HepG2 (cell line): ENCODE measurements around the gene TMEM9B. TPM values are rescaled to one million over a fixed set of nuclear protein-coding genes. Genes with fewer than 3 reads are reported as not detected.

Experiments used
- ATAC-seq: fragments of 200-7000 bp; cut with Tn5 transposase; 3 replicates; pipeline ENCODE4 v1.9.1; 2020; ENCODE audit warnings: mild to moderate bottlenecking, moderate library complexity
- BruUV-seq: library from RNA; stranded (reverse); fragments of 400-500 nt; replicated peaks from 2 replicates; lab custom pipeline; 2021; lab: Mats Ljungman, UMichigan
- CTCF ChIA-PET: fragments of 300-600 bp; formaldehyde crosslinking; extraction: SDS; loops from one replicate; lab custom pipeline; 2021; ENCODE audit warnings: low total read pairs, inconsistent platforms, low intra/inter-chr PET ratio; lab: Yijun Ruan, JAX
- POLR2A ChIA-PET: fragments of 350-600 bp; sonication (Branson Sonifier 250); formaldehyde crosslinking; loops from one replicate; lab custom pipeline; 2020; ENCODE audit warnings: antibody characterized with exemption, inconsistent platforms; lab: Yijun Ruan, JAX
- DNase-seq: peaks from one replicate; pipeline ENCODE4 v3.0.0-alpha.2; 2015; ENCODE audit warnings: low spot score
- FAIRE-seq: peaks from 3 replicates; lab custom pipeline; 2011; peaks lifted over from hg19 to GRCh38; lab: Jason Lieb, UNC
- H2AFZ ChIP-seq: one replicate; pipeline ENCODE4 v1.6.1; 2011; ENCODE audit warnings: low read length, inconsistent platforms
- H3K27ac ChIP-seq: fragments of 300-600 bp; 3 replicates; pipeline ENCODE4 v1.8.0; 2011; ENCODE audit warnings: mixed run types, mild to moderate bottlenecking, mixed read lengths, low read length, inconsistent platforms; ENCODE audit not compliant: insufficient read depth; ENCODE audit errors: extremely low read length
- H3K27me3 ChIP-seq, 2 experiments: fragments of 200-600 bp in 1 of 2; 2 replicates in 1 of 2; 3 replicates in 1 of 2; pipeline versions ENCODE4 v1.6.0 to v1.8.0; 2011; ENCODE audit warnings: low read length in 2 of 2, mild to moderate bottlenecking in 2 of 2, moderate library complexity in 2 of 2, inconsistent platforms in 1 of 2; ENCODE audit not compliant: insufficient read depth in 2 of 2, control insufficient read depth in 1 of 2
- H3K36me3 ChIP-seq, 2 experiments: fragments of 200-600 bp in 1 of 2; replicated peaks in 1 of 2; 2 replicates in 1 of 2; 3 replicates in 1 of 2; pipeline versions ENCODE4 v1.5.1 to v1.8.0; 2011; ENCODE audit warnings: low read length in 2 of 2, inconsistent platforms in 1 of 2; ENCODE audit not compliant: insufficient read depth in 2 of 2, control insufficient read depth in 1 of 2
- H3K4me1 ChIP-seq: 2 replicates; pipeline ENCODE4 v1.5.1; 2012; ENCODE audit warnings: low read length, inconsistent platforms; ENCODE audit not compliant: insufficient read depth
- H3K4me2 ChIP-seq: 2 replicates; pipeline ENCODE4 v1.6.0; 2011; ENCODE audit warnings: low read depth, low read length, inconsistent platforms
- H3K4me3 ChIP-seq, 3 experiments: fragments of 200-600 bp in 1 of 3; sonication (generic), shearing (Covaris generic) in 1 of 3; replicated peaks in 1 of 3; 2 replicates each; pipeline ENCODE4 v1.5.1; 2011 to 2016; ENCODE audit warnings: low read length in 3 of 3, inconsistent platforms in 2 of 3, low read depth in 2 of 3, mild to moderate bottlenecking in 2 of 3, control low read depth in 1 of 3, mixed read lengths in 1 of 3; ENCODE audit not compliant: insufficient read depth in 1 of 3
- H3K79me2 ChIP-seq: one replicate; pipeline ENCODE4 v1.6.1; 2011; ENCODE audit warnings: low read length, inconsistent platforms; ENCODE audit not compliant: insufficient read depth
- H3K9ac ChIP-seq: 2 replicates; pipeline ENCODE4 v1.6.0; 2011; ENCODE audit warnings: mild to moderate bottlenecking, low read depth, low read length, inconsistent platforms; ENCODE audit not compliant: insufficient read depth
- H3K9me3 ChIP-seq: 2 replicates; pipeline ENCODE4 v1.5.1; 2012; ENCODE audit warnings: mild to moderate bottlenecking, low read length
- H4K20me1 ChIP-seq: 2 replicates; pipeline ENCODE4 v1.6.0; 2011; ENCODE audit warnings: inconsistent platforms, mild to moderate bottlenecking, low read length, moderate library complexity; ENCODE audit not compliant: insufficient read depth
- FIP1L1 ChIP-seq: fragments of 200-400 bp; formaldehyde crosslinking; IDR thresholded peaks from 2 replicates; pipeline ENCODE4 v1.6.1; 2018; ENCODE audit warnings: low read depth, mild to moderate bottlenecking, low read length, moderate library complexity, borderline replicate concordance; ENCODE audit not compliant: insufficient read depth
- KDM3A ChIP-seq: IDR thresholded peaks from 2 replicates; pipeline ENCODE4 v1.6.1; 2018; ENCODE audit warnings: low read depth, missing compliant biosample characterization
- MTA1 ChIP-seq: sonication (generic); formaldehyde crosslinking; IDR thresholded peaks from 2 replicates; pipeline ENCODE4 v1.4.0; 2020; ENCODE audit warnings: missing genetic modification reagents, mild to moderate bottlenecking, borderline replicate concordance
- RFX5 ChIP-seq: IDR thresholded peaks from 2 replicates; pipeline ENCODE4 v1.6.1; 2011; ENCODE audit warnings: low read depth, low read length, improper control_type of control experiment
- SP140L ChIP-seq: sonication (generic); formaldehyde crosslinking; IDR thresholded peaks from 2 replicates; pipeline ENCODE4 v1.4.0; 2020; ENCODE audit warnings: missing genetic modification reagents, borderline replicate concordance
- SYNCRIP ChIP-seq: fragments of 200-400 bp; formaldehyde crosslinking; IDR thresholded peaks from 2 replicates; pipeline ENCODE4 v1.6.1; 2018; ENCODE audit warnings: mild to moderate bottlenecking, low read depth, low read length; ENCODE audit not compliant: insufficient read depth
- TBX3 ChIP-seq: fragments of 450-650 bp; IDR thresholded peaks from 2 replicates; pipeline ENCODE4 v1.6.1; 2017; ENCODE audit warnings: antibody characterized with exemption, mild to moderate bottlenecking, inconsistent platforms, borderline replicate concordance
- YY1 ChIP-seq: IDR thresholded peaks from 2 replicates; pipeline ENCODE4 v1.6.1; 2011; ENCODE audit warnings: low read length, low read depth, moderate library complexity, mild to moderate bottlenecking; ENCODE audit not compliant: insufficient read depth, insufficient replicate concordance
- ZNF230 ChIP-seq: sonication (generic); formaldehyde crosslinking; IDR thresholded peaks from 2 replicates; pipeline ENCODE4 v1.4.0; 2020; ENCODE audit warnings: mild to moderate bottlenecking, missing genetic modification reagents
- ZNF556 ChIP-seq: sonication (generic); formaldehyde crosslinking; IDR thresholded peaks from 2 replicates; pipeline ENCODE4 v1.4.0; 2020; ENCODE audit warnings: mild to moderate bottlenecking, missing genetic modification reagents, borderline replicate concordance
- ZNF629 ChIP-seq: sonication (generic); formaldehyde crosslinking; conservative IDR thresholded peaks from 2 replicates; pipeline ENCODE4 v1.5.0; 2020; ENCODE audit warnings: missing genetic modification reagents
- ZNF790 ChIP-seq: sonication (generic); formaldehyde crosslinking; IDR thresholded peaks from 2 replicates; pipeline ENCODE4 v1.8.0; 2022; ENCODE audit warnings: missing genetic modification reagents, mild to moderate bottlenecking, borderline replicate concordance
- WGBS: methylation state at CpG from one replicate; pipeline ENCODE4 v1.1.6; 2017; ENCODE audit warnings: low lambda C conversion rate; 5-methylcytosine and 5-hydroxymethylcytosine counted together
- in situ Hi-C: cut with HindIII; loops from 2 replicates; pipeline ENCODE4 v1.10.0; 2017; ENCODE audit warnings: low pct_unique_long_range_greater_than_20kb; ENCODE audit not compliant: extremely low pct_ligation_motif_present
- intact Hi-C: fragments of 100-400 bp; cut with micrococcal nuclease; formaldehyde crosslinking; loops from one replicate; pipeline ENCODE4 v1.10.0; 2022; ENCODE audit not compliant: unreplicated experiment
- polyA plus RNA-seq, 8 experiments: library from polyadenylated mRNA; depleted of rRNA in 3 of 8; stranded (reverse) in 7 of 8; unstranded in 1 of 8; fragments of >200 nt; fragmentation: Illumina TruSeq in 4 of 8; extraction: Trizol in 4 of 8; gene quantifications; 2 replicates each; pipeline versions ENCODE4 v1.2.1 to v1.2.3, GENCODE V29; 2011 to 2016; ENCODE audit warnings: low read depth in 4 of 8, missing spikeins in 1 of 8, mixed read lengths in 1 of 8; ENCODE audit not compliant: insufficient read depth in 1 of 8
- total RNA-seq, 5 experiments: library from RNA; depleted of rRNA; stranded (reverse); fragments of >200 nt; fragmentation: Illumina TruSeq; extraction: Trizol; gene quantifications; 2 replicates each; pipeline ENCODE4 v1.2.3, GENCODE V29; 2016; ENCODE audit warnings: low read depth in 1 of 5
- TF ChIP-seq, protein P1 (sequence below): sonication (generic); formaldehyde crosslinking; IDR thresholded peaks from 2 replicates; pipeline ENCODE4 v1.5.0; 2020; ENCODE audit warnings: missing genetic modification reagents, mild to moderate bottlenecking, borderline replicate concordance
- TF ChIP-seq, protein P2 (sequence below): sonication (generic); formaldehyde crosslinking; IDR thresholded peaks from 2 replicates; pipeline ENCODE4 v1.9.0; 2022; ENCODE audit warnings: missing genetic modification reagents, mild to moderate bottlenecking, borderline replicate concordance
- TF ChIP-seq, protein P3 (sequence below): sonication (generic); formaldehyde crosslinking; IDR thresholded peaks from 2 replicates; pipeline ENCODE4 v1.8.1; 2023; ENCODE audit warnings: mild to moderate bottlenecking, missing genetic modification reagents
- TF ChIP-seq, protein P4 (sequence below): sonication (generic); formaldehyde crosslinking; IDR thresholded peaks from 2 replicates; pipeline ENCODE4 v1.4.0; 2020; ENCODE audit warnings: missing genetic modification reagents, borderline replicate concordance

Gene TMEM9B
- total and polyA plus RNA-seq, 2 of the 13 experiments (the other 11 are each of a cell fraction or from before 2014, with no cell fraction given), result 12.4 to 20.8 TPM

DNA sequence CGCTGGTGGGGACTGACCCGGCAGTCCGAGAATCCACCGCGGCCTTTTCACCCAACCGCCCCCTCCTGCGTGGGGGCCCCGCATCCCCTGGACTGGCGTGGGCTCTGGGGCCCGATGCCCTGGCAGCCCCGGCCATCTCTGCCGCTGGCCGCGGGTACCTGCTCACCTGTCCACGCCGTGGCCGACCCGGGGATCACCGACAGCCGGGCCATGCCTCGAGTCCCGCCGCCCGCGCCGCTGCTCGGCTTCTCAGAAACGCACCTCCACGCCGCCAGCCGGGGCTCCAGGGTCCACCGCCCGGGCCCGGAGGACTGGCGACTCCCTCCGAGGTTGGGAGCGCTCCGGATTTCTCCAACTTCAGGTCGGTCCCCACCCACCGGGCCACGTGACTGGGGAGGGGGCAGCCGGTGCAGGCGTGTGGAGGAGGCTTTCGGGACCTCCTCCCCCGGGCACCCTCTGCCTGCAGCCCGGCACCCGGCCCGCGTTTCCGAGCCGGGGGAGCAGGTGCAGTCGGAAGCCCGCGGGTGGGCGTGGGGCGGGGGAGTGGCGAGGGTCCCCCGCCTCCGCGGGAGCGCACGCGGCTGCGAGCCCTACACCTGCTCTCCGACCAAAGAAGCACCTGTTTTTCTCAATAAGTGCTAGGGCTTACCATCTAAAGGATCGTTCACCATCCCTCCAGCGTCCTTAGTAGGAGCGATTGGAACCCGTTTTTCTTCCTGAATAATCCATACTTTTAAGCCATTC lies 40.1 kb upstream of the TMEM9B start:
- H3K79me2 ChIP-seq, result no peaks in the 10 kb centered on the region
- ATAC-seq, result peak; percentile 69
- no peak overlapping the region for H3K9ac ChIP-seq
- intact Hi-C loops (no loop called here), in situ Hi-C loops (no loop called here)
- no TSS peak for BruUV-seq
- no peaks in the 10 kb centered on the region for H4K20me1 ChIP-seq
- peaks cover 1 to 50% of the 10 kb centered on the region in 2 experiments for H3K27me3 ChIP-seq
- peaks cover 11% of the 10 kb centered on the region for H3K4me1 ChIP-seq
- POLR2A ChIA-PET, result no interaction called here
- H3K4me2 ChIP-seq, result peak overlapping the region; percentile 79
- H3K9me3 ChIP-seq, result no peaks in the 10 kb centered on the region
- CTCF ChIA-PET, result no interaction called here
- no peak for DNase-seq
- peak overlapping the region; percentile 42 to 67 (median 51); a peak in 4 of 6 replicates for H3K4me3 ChIP-seq
- no peak overlapping the region for H2AFZ ChIP-seq
- H3K27ac ChIP-seq, result no peak overlapping the region
- WGBS, result 24% methylated on average over 6 of the region's 69 CpGs
- FAIRE-seq, result no peak
- no peaks in the 10 kb centered on the region for H3K36me3 ChIP-seq
- TF ChIP-seq KDM3A (CRISPR knock-in tag), result no peak
- TF ChIP-seq, protein P1, sequence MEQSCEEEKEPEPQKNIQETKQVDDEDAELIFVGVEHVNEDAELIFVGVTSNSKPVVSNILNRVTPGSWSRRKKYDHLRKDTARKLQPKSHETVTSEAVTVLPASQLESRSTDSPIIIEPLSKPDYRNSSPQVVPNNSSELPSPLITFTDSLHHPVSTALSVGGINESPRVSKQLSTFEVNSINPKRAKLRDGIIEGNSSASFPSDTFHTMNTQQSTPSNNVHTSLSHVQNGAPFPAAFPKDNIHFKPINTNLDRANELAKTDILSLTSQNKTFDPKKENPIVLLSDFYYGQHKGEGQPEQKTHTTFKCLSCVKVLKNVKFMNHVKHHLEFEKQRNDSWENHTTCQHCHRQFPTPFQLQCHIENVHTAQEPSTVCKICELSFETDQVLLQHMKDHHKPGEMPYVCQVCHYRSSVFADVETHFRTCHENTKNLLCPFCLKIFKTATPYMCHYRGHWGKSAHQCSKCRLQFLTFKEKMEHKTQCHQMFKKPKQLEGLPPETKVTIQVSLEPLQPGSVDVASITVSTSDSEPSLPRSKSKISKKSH, result no peak
- no peak for TF ChIP-seq SP140L (CRISPR knock-in tag)
- TF ChIP-seq YY1, result no peak
- peak; percentile 49; the same call in 1 of the 2 replicates for TF ChIP-seq ZNF556 (CRISPR knock-in tag)
- no peak for TF ChIP-seq SYNCRIP
- TF ChIP-seq ZNF230, result no peak
- TF ChIP-seq, protein P2, sequence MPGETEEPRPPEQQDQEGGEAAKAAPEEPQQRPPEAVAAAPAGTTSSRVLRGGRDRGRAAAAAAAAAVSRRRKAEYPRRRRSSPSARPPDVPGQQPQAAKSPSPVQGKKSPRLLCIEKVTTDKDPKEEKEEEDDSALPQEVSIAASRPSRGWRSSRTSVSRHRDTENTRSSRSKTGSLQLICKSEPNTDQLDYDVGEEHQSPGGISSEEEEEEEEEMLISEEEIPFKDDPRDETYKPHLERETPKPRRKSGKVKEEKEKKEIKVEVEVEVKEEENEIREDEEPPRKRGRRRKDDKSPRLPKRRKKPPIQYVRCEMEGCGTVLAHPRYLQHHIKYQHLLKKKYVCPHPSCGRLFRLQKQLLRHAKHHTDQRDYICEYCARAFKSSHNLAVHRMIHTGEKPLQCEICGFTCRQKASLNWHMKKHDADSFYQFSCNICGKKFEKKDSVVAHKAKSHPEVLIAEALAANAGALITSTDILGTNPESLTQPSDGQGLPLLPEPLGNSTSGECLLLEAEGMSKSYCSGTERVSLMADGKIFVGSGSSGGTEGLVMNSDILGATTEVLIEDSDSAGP (CRISPR knock-in tag), result peak; percentile 24; the same call in 1 of the 2 replicates
- no peak for TF ChIP-seq ZNF790 (CRISPR knock-in tag)
- TF ChIP-seq, protein P3, sequence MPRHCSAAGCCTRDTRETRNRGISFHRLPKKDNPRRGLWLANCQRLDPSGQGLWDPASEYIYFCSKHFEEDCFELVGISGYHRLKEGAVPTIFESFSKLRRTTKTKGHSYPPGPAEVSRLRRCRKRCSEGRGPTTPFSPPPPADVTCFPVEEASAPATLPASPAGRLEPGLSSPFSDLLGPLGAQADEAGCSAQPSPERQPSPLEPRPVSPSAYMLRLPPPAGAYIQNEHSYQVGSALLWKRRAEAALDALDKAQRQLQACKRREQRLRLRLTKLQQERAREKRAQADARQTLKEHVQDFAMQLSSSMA, result no peak
- no peak for TF ChIP-seq TBX3
- TF ChIP-seq ZNF629 (CRISPR knock-in tag), result no peak
- TF ChIP-seq, protein P4, sequence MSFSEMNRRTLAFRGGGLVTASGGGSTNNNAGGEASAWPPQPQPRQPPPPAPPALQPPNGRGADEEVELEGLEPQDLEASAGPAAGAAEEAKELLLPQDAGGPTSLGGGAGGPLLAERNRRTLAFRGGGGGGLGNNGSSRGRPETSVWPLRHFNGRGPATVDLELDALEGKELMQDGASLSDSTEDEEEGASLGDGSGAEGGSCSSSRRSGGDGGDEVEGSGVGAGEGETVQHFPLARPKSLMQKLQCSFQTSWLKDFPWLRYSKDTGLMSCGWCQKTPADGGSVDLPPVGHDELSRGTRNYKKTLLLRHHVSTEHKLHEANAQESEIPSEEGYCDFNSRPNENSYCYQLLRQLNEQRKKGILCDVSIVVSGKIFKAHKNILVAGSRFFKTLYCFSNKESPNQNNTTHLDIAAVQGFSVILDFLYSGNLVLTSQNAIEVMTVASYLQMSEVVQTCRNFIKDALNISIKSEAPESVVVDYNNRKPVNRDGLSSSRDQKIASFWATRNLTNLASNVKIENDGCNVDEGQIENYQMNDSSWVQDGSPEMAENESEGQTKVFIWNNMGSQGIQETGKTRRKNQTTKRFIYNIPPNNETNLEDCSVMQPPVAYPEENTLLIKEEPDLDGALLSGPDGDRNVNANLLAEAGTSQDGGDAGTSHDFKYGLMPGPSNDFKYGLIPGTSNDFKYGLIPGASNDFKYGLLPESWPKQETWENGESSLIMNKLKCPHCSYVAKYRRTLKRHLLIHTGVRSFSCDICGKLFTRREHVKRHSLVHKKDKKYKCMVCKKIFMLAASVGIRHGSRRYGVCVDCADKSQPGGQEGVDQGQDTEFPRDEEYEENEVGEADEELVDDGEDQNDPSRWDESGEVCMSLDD (CRISPR knock-in tag), result no peak
- TF ChIP-seq FIP1L1, result no peak
- TF ChIP-seq RFX5, result no peak
- peak; percentile 55; the same call in 1 of the 2 replicates for TF ChIP-seq MTA1
